Measurements from ENCODE around the gene GPR63.

The GPR63 gene

GRCh38 chr6:96781557-96781956 is 55.7 kb downstream of the GPR63 start:
- in situ Hi-C loops (cut with MboI; ENCODE audit: low pct_unique_long_range_greater_than_20kb, low sequenced_read_pairs, unreplicated experiment) = no loop called here
- no peak for DNase-seq (ENCODE audit: low spot score)
- no peak for TF ChIP-seq CTCF (IDR thresholded peaks at IDR 0.05; ENCODE audit: extremely low read depth, insufficient read depth, missing control alignments)

- TF ChIP-seq CTCF (IDR thresholded peaks at IDR 0.05; ENCODE audit: extremely low read depth, insufficient read depth, missing control alignments) = no peak
- no peak for DNase-seq (ENCODE audit: low spot score)
- in situ Hi-C loops (cut with MboI; ENCODE audit: low pct_unique_long_range_greater_than_20kb, low sequenced_read_pairs, unreplicated experiment) = no loop called here
Observed at GRCh38 chr6:96777113-96777512, 60.2 kb downstream of the GPR63 start.

GRCh38 chr6:96775727-96776400 is 61.4 kb downstream of the GPR63 start:
- in situ Hi-C loops (cut with MboI; ENCODE audit: low pct_unique_long_range_greater_than_20kb, low sequenced_read_pairs, unreplicated experiment) = no loop called here
- DNase-seq (ENCODE audit: low spot score) = no peak
- no peak for TF ChIP-seq CTCF (IDR thresholded peaks at IDR 0.05; ENCODE audit: extremely low read depth, insufficient read depth, missing control alignments)

- no peak for DNase-seq (ENCODE audit: low spot score)
- no peak for TF ChIP-seq CTCF (IDR thresholded peaks at IDR 0.05; ENCODE audit: extremely low read depth, insufficient read depth, missing control alignments)
- in situ Hi-C loops (cut with MboI; ENCODE audit: low pct_unique_long_range_greater_than_20kb, low sequenced_read_pairs, unreplicated experiment) = no loop called here
Observed at GRCh38 chr6:96766769-96767168, 70.5 kb downstream of the GPR63 start.

GRCh38 chr6:96762599-96762998 is 74.7 kb downstream of the GPR63 start:
- TF ChIP-seq CTCF (IDR thresholded peaks at IDR 0.05; ENCODE audit: extremely low read depth, insufficient read depth, missing control alignments) = no peak
- in situ Hi-C loops (cut with MboI; ENCODE audit: low pct_unique_long_range_greater_than_20kb, low sequenced_read_pairs, unreplicated experiment) = no loop called here

GRCh38 chr6:96761794-96762193 is 75.5 kb downstream of the GPR63 start:
- in situ Hi-C loops (cut with MboI; ENCODE audit: low pct_unique_long_range_greater_than_20kb, low sequenced_read_pairs, unreplicated experiment) = no loop called here
- no peak for TF ChIP-seq CTCF (IDR thresholded peaks at IDR 0.05; ENCODE audit: extremely low read depth, insufficient read depth, missing control alignments)
- DNase-seq (ENCODE audit: low spot score) = no peak

More at GRCh38 chr6:96762599-96762998, 74.7 kb downstream of the GPR63 start:
- DNase-seq (ENCODE audit: low spot score) = no peak

All from GM13977 (cell line).